GM12875 (cell line): Measurements from ENCODE around the gene PRLH.

Experiments used
- H3K4me3 ChIP-seq: one replicate; pipeline ENCODE4 v1.5.1; 2011; ENCODE audit warnings: low read depth, low read length, control low read depth
- TF ChIP-seq, protein P1 (sequence below): IDR thresholded peaks from 2 replicates; pipeline ENCODE4 v1.5.1; 2011; ENCODE audit warnings: low read depth, mild to moderate bottlenecking, control low read depth, inconsistent platforms, low read length, moderate library complexity, borderline replicate concordance; ENCODE audit not compliant: insufficient read depth

PRLH gene

DNA sequence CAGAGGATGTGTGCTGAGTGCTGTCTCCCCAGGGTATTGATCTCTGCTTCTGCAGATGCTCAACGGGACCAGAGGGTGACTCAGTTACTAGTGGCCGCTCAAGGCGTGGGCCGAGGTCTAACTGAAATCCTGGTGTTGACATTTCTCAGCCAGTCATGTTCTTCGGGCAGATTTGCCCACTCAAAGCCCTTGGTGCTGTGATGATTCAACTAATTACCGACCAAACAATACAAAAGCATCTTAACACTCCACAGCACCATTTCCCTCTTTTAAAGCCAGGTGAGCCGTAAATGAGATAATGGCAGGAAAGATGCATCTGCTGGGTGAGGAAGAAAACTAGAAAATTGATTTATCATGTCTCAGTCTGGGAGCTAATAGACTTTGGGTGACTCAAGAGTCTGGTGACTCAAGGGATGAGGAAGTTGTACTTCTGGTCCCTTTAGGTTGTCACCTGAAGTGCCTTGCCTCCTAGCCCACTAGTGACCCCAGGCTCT is 32.7 kb upstream of the PRLH start:
- H3K4me3 ChIP-seq = no peak overlapping the region
- TF ChIP-seq, protein P1, sequence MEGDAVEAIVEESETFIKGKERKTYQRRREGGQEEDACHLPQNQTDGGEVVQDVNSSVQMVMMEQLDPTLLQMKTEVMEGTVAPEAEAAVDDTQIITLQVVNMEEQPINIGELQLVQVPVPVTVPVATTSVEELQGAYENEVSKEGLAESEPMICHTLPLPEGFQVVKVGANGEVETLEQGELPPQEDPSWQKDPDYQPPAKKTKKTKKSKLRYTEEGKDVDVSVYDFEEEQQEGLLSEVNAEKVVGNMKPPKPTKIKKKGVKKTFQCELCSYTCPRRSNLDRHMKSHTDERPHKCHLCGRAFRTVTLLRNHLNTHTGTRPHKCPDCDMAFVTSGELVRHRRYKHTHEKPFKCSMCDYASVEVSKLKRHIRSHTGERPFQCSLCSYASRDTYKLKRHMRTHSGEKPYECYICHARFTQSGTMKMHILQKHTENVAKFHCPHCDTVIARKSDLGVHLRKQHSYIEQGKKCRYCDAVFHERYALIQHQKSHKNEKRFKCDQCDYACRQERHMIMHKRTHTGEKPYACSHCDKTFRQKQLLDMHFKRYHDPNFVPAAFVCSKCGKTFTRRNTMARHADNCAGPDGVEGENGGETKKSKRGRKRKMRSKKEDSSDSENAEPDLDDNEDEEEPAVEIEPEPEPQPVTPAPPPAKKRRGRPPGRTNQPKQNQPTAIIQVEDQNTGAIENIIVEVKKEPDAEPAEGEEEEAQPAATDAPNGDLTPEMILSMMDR = no peak

DNA sequence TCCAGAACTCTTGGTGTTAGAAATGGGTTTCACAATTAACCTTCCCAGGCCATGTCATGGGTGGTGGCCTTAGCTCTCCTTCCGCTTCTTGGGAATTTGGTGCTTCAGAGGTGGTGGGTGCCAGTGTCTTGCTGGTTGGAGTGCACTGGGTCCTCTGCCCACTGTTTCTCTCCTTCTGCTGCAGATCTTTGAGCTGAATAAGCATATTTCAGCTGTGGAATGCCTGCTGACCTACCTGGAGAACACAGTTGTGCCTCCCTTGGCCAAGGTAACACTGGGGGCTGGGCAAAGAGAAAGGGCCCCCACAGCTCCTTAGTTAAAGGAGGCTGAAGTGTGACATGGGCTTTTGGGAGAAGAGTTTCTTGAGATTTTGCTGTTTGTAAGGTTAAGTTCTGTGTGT is 32.0 kb upstream of the PRLH start:
- TF ChIP-seq, protein P1 = no peak

DNA sequence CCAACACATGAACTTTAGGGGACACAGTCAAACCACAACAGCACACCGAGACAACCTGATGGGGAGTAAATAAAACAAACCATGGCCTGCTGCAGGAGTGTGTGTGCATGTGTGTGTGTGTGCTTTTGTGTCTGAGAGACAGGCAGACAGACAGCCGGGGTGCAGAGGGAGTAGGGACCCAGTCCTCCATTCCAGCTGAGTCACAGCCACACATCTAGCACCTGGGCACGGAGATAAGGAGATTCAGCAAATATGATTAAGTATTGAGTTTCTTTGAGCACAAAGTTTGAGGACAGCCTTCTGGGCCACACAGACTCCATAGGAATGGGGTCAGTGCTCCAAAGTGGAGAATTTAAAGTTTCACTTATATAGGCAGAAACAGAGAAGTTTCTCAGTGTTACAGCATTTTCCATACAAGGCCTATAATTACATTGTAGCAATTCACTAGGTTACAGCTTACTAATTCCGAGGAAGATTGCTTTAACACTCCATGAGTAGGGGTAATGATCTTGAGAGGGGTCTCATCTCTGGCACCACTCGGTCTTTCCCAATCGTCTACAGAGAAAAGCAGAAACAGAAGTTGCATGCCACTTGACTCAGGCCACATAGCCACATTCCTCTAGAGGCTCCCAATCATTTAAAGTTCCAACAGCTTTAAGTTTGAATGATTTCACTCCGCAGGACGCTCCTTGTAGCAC is 30.8 kb upstream of the PRLH start:
- TF ChIP-seq, protein P1 = no peak
- no peak overlapping the region for H3K4me3 ChIP-seq

More for the DNA sequence above, 32.0 kb upstream of the PRLH start:
- H3K4me3 ChIP-seq = no peak overlapping the region

DNA sequence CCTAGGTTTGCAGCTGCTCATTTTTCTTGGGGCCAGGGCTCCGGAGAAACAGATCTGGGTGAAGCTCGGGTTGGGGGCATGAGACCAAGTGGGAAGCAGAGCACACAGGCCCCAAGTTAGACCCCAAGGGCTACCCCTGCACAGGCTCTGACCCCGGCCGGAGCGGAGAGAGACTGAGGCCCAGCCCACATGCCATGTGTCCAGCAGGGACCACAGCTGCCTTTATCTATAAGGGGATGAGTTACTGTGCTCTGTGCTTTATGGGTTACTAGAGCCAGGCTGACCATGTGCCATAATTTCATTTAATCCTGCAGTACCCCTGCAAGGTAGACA is 30.3 kb upstream of the PRLH start:
- no peak overlapping the region for H3K4me3 ChIP-seq
- TF ChIP-seq, protein P1 = no peak

DNA sequence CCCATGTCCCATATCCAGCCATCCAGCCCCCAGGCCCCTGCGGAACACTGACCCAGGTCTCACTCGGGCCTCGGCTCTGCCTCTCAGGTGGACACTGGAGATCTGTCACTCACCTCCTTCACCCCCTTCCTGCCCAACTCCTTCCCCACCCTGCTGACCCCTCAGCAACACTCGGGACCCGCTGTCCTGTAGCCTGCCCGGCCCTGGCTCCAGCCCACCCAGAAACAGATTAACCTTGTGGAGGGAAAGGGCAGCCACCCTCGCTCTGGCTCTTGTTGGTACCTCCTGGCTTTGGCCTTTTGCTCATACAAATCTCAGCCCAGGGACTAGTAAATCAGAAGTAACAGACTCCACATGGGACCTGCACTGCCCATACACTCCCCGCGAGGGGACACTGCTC is 29.8 kb upstream of the PRLH start:
- no peak overlapping the region for H3K4me3 ChIP-seq

DNA sequence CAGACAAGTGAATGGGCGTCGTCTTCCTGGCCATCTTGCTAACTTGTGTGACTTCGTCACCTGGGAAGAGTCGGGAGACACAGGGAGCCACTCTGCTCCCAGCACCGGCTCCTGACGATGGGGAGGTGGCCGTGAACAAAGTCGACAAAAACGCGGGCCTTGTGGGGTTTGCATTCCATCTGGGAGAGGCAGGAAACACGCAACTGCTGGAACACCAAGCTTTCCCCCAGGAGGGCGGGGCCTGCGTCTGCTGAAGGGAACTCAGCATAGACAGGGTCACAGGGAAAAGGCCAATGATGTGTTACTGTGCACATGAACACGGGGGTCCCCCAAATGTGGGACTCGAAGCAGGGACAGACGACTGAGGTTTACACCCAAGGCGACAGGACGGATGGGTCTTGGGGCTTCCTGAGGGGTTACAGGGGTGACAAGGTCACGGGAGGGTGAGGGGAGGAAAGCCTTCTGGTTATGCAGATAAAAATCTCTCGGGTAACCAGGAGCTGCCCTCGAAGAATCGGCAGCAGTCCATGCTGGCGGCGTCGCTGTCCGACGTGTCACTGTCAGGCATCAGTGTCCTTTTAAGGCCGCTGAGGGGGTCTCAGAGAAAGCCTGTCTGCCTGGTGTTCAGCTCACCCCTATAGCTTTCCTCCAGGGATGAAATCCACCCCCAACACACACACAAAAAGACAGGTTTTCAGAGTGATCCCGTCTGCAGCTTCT is 28.2 kb upstream of the PRLH start:
- no peak overlapping the region for H3K4me3 ChIP-seq
- TF ChIP-seq, protein P1 = no peak

More for the DNA sequence above, 29.8 kb upstream of the PRLH start:
- TF ChIP-seq, protein P1 = no peak

DNA sequence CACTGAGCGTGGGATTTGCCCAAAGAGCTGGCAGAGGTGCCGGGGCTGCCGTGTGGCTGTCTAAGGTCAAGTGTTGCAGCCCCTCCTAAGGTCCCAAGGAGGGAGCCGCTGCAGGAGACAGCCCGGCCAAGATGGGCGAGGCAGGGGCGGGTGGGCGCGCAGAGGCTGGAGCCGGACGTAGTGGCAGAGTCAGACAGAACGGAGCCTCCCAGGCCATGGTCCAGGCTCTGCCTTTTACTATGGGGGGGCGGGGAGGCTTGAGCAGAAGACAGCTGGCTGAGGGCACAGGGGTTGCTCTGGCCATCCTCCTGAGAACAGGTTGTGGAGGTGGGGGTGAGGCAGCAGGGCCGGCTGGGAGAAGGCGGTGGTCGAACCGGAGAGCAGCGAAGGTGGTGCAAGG is 27.5 kb upstream of the PRLH start:
- no peak overlapping the region for H3K4me3 ChIP-seq
- TF ChIP-seq, protein P1 = no peak
